Measurements from ENCODE around the gene CSE1L. TPM values are rescaled to one million over a fixed set of nuclear protein-coding genes. Genes with fewer than 3 reads are reported as not detected.
"Not testable (repeated sequence)": the region's sequence is repeated elsewhere in the genome, so short reads cannot be mapped to it uniquely, and the experiment has no call there.

The CSE1L gene
- polyA plus RNA-seq, 1 of the 3 experiments (the other 2 are of a cell fraction) = 18.8 TPM

- Histone ChIP-seq H4K20me1 (ENCODE audit: insufficient read depth) (no peaks in the 10 kb centered on the region), H3F3A (replicated peaks; ENCODE audit: insufficient read depth) (peaks cover 7% of the 10 kb centered on the region), H3K27ac (ENCODE audit: low read depth in 2 of 2, low read length in 1 of 2) (no peak overlapping the region), H3K9me2 (no peaks in the 10 kb centered on the region), H3K4me2 (no peak overlapping the region), H3K79me2 (ENCODE audit: insufficient read depth) (peaks cover 10% of the 10 kb centered on the region; the same call in 1 of the 2 replicates), H3K4me1 (ENCODE audit: control insufficient read depth in 1 of 2, insufficient read depth in 2 of 2, low read depth in 1 of 2, low read length in 1 of 2) (no peaks in the 10 kb centered on the region), H3K4me3 (ENCODE audit: low read depth in 2 of 2, low read length in 1 of 2) (no peak overlapping the region), H3K27me3 (ENCODE audit: insufficient read depth) (no peaks in the 10 kb centered on the region), H3K9ac (no peak overlapping the region), H2AFZ (ENCODE audit: low read depth) (no peak overlapping the region), H3K36me3 (replicated peaks in 1 of 2; ENCODE audit: control insufficient read depth in 1 of 2, insufficient read depth in 2 of 2, low read length in 1 of 2) (peaks cover 18 to 38% of the 10 kb centered on the region in 2 experiments), H3K9me3 (no peaks in the 10 kb centered on the region)
- DNase-seq = no peak
- ChIA-PET CTCF (interaction anchor here (2.5 kb wide), 1 partner anchor 113 kb away, joined by 9 read pairs; no protein-coding TSS in a partner anchor), POLR2A (no interaction called here)
- TF ChIP-seq TAF1 (IDR thresholded peaks at IDR 0.05; ENCODE audit: borderline replicate concordance, low read depth, low read length) (no peak), NFIC (IDR thresholded peaks at IDR 0.05; ENCODE audit: borderline replicate concordance) (no peak), SMC3 (IDR thresholded peaks at IDR 0.05; ENCODE audit: low read depth, low read length) (no peak), ZBTB33 (IDR thresholded peaks at IDR 0.05; ENCODE audit: borderline replicate concordance, low read depth) (no peak), FOXJ3 (CRISPR knock-in tag; IDR thresholded peaks at IDR 0.05) (no peak), POLR2AphosphoS5 (IDR thresholded peaks at IDR 0.05; ENCODE audit: low read depth, low read length) (no peak), GABPA (IDR thresholded peaks at IDR 0.05; ENCODE audit: low read depth) (no peak), EP300 (IDR thresholded peaks at IDR 0.05; ENCODE audit: borderline replicate concordance in 1 of 2, low read depth in 1 of 2, low read length in 1 of 2) (no peak), PBX3 (IDR thresholded peaks at IDR 0.05) (no peak), GATA2 (CRISPR knock-in tag; IDR thresholded peaks at IDR 0.05) (no peak), MEF2A (IDR thresholded peaks at IDR 0.05; ENCODE audit: borderline replicate concordance, low read depth) (no peak), RCOR1 (IDR thresholded peaks at IDR 0.05; ENCODE audit: low read length) (no peak)
- 90% methylated on average over 2 of the region's 3 CpGs for WGBS (ENCODE audit: low lambda C conversion rate)
Observed at GRCh38 chr20:49104365-49104648, 58.2 kb downstream of the CSE1L start.

- H3F3A ChIP-seq (replicated peaks; ENCODE audit: insufficient read depth); H3K4me2 ChIP-seq; H3K9me2 ChIP-seq; H3K4me1 ChIP-seq (ENCODE audit: control insufficient read depth in 1 of 2, insufficient read depth in 2 of 2, low read depth in 1 of 2, low read length in 1 of 2); H3K27me3 ChIP-seq (ENCODE audit: insufficient read depth); DNase-seq; H3K9me3 ChIP-seq; H3K4me3 ChIP-seq (ENCODE audit: low read depth in 2 of 2, low read length in 1 of 2); H3K9ac ChIP-seq; H2AFZ ChIP-seq (ENCODE audit: low read depth); H4K20me1 ChIP-seq (ENCODE audit: insufficient read depth); H3K27ac ChIP-seq (ENCODE audit: low read depth in 2 of 2, low read length in 1 of 2); POLR2A ChIA-PET; H3K79me2 ChIP-seq (ENCODE audit: insufficient read depth): not testable (repeated sequence)
- peaks cover 23 to 38% of the 10 kb centered on the region in 2 experiments for H3K36me3 ChIP-seq (replicated peaks in 1 of 2; ENCODE audit: control insufficient read depth in 1 of 2, insufficient read depth in 2 of 2, low read length in 1 of 2)
- CTCF ChIA-PET = interaction anchor here (1.0 kb wide), 1 partner anchor 28 kb away, joined by 3 read pairs; no protein-coding TSS in a partner anchor
- 97% methylated on average over 11 of the region's 11 CpGs for WGBS (ENCODE audit: low lambda C conversion rate)
Observed at GRCh38 chr20:49104979-49105547, 59.0 kb downstream of the CSE1L start.

All from SK-N-SH (cell line).